Endothelial cell (in vitro differentiated cells): ENCODE results near the gene FAM78B. TPM values are rescaled to one million over a fixed set of nuclear protein-coding genes. Genes with fewer than 3 reads are reported as not detected.

Source experiments
- DNase-seq: peaks from one replicate; pipeline ENCODE4 v3.0.0; 2021; ENCODE audit warnings: low spot score
- H3K27ac Mint-ChIP-seq: one replicate; pipeline ENCODE4 v1.8.0; 2021; ENCODE audit warnings: mixed read lengths, inconsistent platforms; ENCODE audit not compliant: unreplicated experiment
- H3K27me3 Mint-ChIP-seq: one replicate; pipeline ENCODE4 v1.8.0; 2021; ENCODE audit warnings: mild to moderate bottlenecking, moderate library complexity, mixed read lengths, inconsistent platforms; ENCODE audit not compliant: unreplicated experiment
- H3K36me3 Mint-ChIP-seq: one replicate; pipeline ENCODE4 v1.8.0; 2021; ENCODE audit warnings: mild to moderate bottlenecking, low read depth, mixed read lengths, inconsistent platforms; ENCODE audit not compliant: unreplicated experiment
- H3K4me1 Mint-ChIP-seq: one replicate; pipeline ENCODE4 v1.8.0; 2021; ENCODE audit warnings: mild to moderate bottlenecking, mixed read lengths, inconsistent platforms; ENCODE audit not compliant: unreplicated experiment
- H3K4me3 Mint-ChIP-seq: one replicate; pipeline ENCODE4 v1.8.0; 2021; ENCODE audit warnings: mild to moderate bottlenecking, mixed read lengths, inconsistent platforms; ENCODE audit not compliant: unreplicated experiment
- H3K9me3 Mint-ChIP-seq: one replicate; pipeline ENCODE4 v1.8.0; 2021; ENCODE audit warnings: mixed read lengths, inconsistent platforms; ENCODE audit not compliant: unreplicated experiment
- CTCF ChIP-seq: fragments of 200-600 bp; sonication (generic); IDR thresholded peaks from one replicate; pipeline ENCODE4 v1.5.0; 2021; ENCODE audit warnings: antibody characterized with exemption; ENCODE audit not compliant: unreplicated experiment
- total RNA-seq: library from RNA; stranded (reverse); fragmentation: NEBNext Ultra II Directional; extraction: Animal tissue kit (Norgen Biotek cat#: 25700); gene quantifications from one replicate; pipeline ENCODE4 v1.2.1, GENCODE V29; 2021; ENCODE audit not compliant: unreplicated experiment

Gene FAM78B
- total RNA-seq, 1 donor from 2014 or later: 1.3 TPM

DNA sequence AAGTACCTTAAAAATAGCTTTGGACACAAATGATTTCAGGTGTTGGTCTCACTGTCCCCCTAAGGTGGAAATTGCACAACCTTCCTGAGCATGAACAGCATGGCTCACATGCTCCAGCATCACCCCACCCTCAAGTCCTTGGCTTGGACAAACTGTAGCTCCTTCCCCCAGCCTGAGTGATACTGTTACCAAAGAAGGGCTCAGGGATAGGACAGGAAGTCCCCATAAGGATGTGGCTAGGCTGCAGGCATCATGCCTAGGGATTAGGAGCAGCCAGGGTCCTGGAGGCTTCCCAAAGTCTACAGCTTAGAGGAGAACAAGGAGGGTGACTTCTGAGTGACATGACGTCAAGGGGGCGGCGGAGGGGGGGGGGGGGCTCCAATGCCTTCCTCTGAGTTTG lies 10.1 kb downstream of the FAM78B start:
- no peak for TF ChIP-seq CTCF
- Mint-ChIP-seq H3K27me3 (peaks cover 5% of the 10 kb centered on the region), H3K27ac (no peak overlapping the region), H3K36me3 (no peaks in the 10 kb centered on the region), H3K4me3 (no peak overlapping the region), H3K4me1 (peaks cover 9% of the 10 kb centered on the region), H3K9me3 (no peaks in the 10 kb centered on the region)
- no peak for DNase-seq

GRCh38 chr1:166155108-166155507 lies 11.7 kb downstream of the FAM78B start:
- no peak for DNase-seq
- no peak for TF ChIP-seq CTCF
- H3K9me3 Mint-ChIP-seq: no peaks in the 10 kb centered on the region
- no peak overlapping the region for H3K27ac Mint-ChIP-seq
- no peak overlapping the region for H3K4me3 Mint-ChIP-seq
- H3K27me3 Mint-ChIP-seq: peaks cover 5% of the 10 kb centered on the region
- H3K4me1 Mint-ChIP-seq: peaks cover 3% of the 10 kb centered on the region
- H3K36me3 Mint-ChIP-seq: no peaks in the 10 kb centered on the region

GRCh38 chr1:166153525-166154314 lies 13.1 kb downstream of the FAM78B start:
- H3K9me3 Mint-ChIP-seq: no peaks in the 10 kb centered on the region
- no peaks in the 10 kb centered on the region for H3K36me3 Mint-ChIP-seq
- no peak overlapping the region for H3K27ac Mint-ChIP-seq
- TF ChIP-seq CTCF: no peak
- H3K4me3 Mint-ChIP-seq: no peak overlapping the region
- H3K27me3 Mint-ChIP-seq: peaks cover 2% of the 10 kb centered on the region
- DNase-seq: no peak
- peaks cover 3% of the 10 kb centered on the region for H3K4me1 Mint-ChIP-seq

- no peak for TF ChIP-seq CTCF
- Mint-ChIP-seq H3K4me3 (no peak overlapping the region), H3K27me3 (peaks cover 2% of the 10 kb centered on the region), H3K9me3 (no peaks in the 10 kb centered on the region), H3K4me1 (no peaks in the 10 kb centered on the region), H3K36me3 (no peaks in the 10 kb centered on the region), H3K27ac (no peak overlapping the region)
- no peak for DNase-seq
These were observed 13.8 kb downstream of the FAM78B start for GRCh38 chr1:166152978-166153377.

DNA sequence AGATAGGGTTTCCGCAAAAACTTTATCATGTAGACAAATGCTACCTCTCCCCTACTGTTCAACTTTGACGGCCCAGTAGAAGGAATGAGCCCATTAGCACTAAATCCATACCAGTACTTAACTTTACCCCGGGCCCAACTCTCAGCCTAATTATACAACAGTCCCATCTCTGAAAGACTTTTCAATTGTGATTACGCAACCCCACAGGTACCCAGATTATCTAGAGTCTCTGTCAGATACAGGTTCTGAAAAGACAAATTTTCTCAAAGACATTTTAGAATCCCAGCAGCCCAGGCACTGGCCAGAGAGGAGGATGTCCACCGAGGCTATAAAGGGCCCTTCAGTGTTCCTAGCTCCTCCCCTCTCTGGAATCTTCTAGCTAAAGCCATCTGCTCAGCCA lies 15.0 kb downstream of the FAM78B start:
- H3K27me3 Mint-ChIP-seq: peaks cover 2% of the 10 kb centered on the region
- H3K27ac Mint-ChIP-seq: no peak overlapping the region
- no peak for DNase-seq
- H3K4me3 Mint-ChIP-seq: no peak overlapping the region
- H3K36me3 Mint-ChIP-seq: no peaks in the 10 kb centered on the region
- TF ChIP-seq CTCF: no peak
- H3K9me3 Mint-ChIP-seq: no peaks in the 10 kb centered on the region
- no peaks in the 10 kb centered on the region for H3K4me1 Mint-ChIP-seq
